Neural progenitor cell (in vitro differentiated cells): Measurements from ENCODE around the gene PPIL4.

Source experiments
- CTCF ChIP-seq: fragments of 200-600 bp; sonication (generic); IDR thresholded peaks from 2 replicates; pipeline ENCODE4 v1.5.1; 2017; ENCODE audit warnings: antibody characterized with exemption, mild to moderate bottlenecking
- EZH2 ChIP-seq: fragments of 200-600 bp; sonication (generic); IDR thresholded peaks from 2 replicates; pipeline ENCODE4 v1.6.1; 2017; ENCODE audit warnings: antibody characterized with exemption, mild to moderate bottlenecking, moderate library complexity

- TF ChIP-seq CTCF (no peak), EZH2 (no peak)
These were observed 68.3 kb downstream of the PPIL4 start for GRCh38 chr6:149477544-149477943.
